ENCODE data around the gene KIAA1614. TPM values are rescaled to one million over a fixed set of nuclear protein-coding genes. Genes with fewer than 3 reads are reported as not detected.
A peak's percentile ranks its signal among the peaks of the same experiment; 100 is the strongest.

The KIAA1614 gene
- total and polyA plus RNA-seq, 10 of the 15 experiments (the other 5 are each of a cell fraction or from before 2014, with no cell fraction given): 0.03 to 1.0 (median 0.26) TPM; not detected in 1

GRCh38 chr1:180952657-180953013, 39.9 kb downstream of the KIAA1614 start (continued):
- no peak for TF ChIP-seq USF2 (IDR thresholded peaks at IDR 0.05; ENCODE audit: borderline replicate concordance, low read depth, low read length)

GRCh38 chr1:180953291-180954004, 40.8 kb downstream of the KIAA1614 start:
- ChIA-PET POLR2A (interaction anchor here (0.6 kb wide), 1 partner anchor 137 kb away, joined by 3 read pairs; no protein-coding TSS in a partner anchor), SMC1A (ENCODE audit: uncharacterized antibody, unreplicated experiment) (interaction anchor here (1.2 to 1.4 kb wide), 2 partner anchors 32 to 41 kb away, joined by 3 to 4 read pairs; partner anchors contain the start of gene KIAA1614), RAD21 (ENCODE audit: unreplicated experiment) (interaction anchor here (0.9 to 1.2 kb wide), 2 partner anchors 9 to 72 kb away, joined by 3 to 4 read pairs; no protein-coding TSS in a partner anchor), CTCF (interaction anchor here (1.2 kb wide), 2 partner anchors 33 to 72 kb away, joined by 3 to 4 read pairs; no protein-coding TSS in a partner anchor)
- Histone ChIP-seq H4K20me1 (ENCODE audit: control insufficient read depth, insufficient read depth) (no peaks in the 10 kb centered on the region), H3K27ac (ENCODE audit: control insufficient read depth, insufficient read depth) (peak overlapping the region; percentile 44), H3K4me3 (peak overlapping the region; percentile 64; the same call in 1 of the 2 replicates), H3K4me2 (ENCODE audit: control insufficient read depth, insufficient read depth) (peak overlapping the region; percentile 86), H3K9ac (ENCODE audit: control insufficient read depth, insufficient read depth, low read length) (peak overlapping the region; percentile 48), H3K27me3 (replicated peaks in 1 of 2; ENCODE audit: control insufficient read depth in 2 of 2, insufficient read depth in 2 of 2, low read length in 1 of 2) (no peaks in the 10 kb centered on the region), H3K36me3 (ENCODE audit: control insufficient read depth in 2 of 2, insufficient read depth in 2 of 2, low read length in 1 of 2) (peaks cover 5 to 6% of the 10 kb centered on the region in 2 experiments; a peak in 3 of 4 replicates), H3K4me1 (ENCODE audit: control insufficient read depth, insufficient read depth, low read length) (peaks cover 6% of the 10 kb centered on the region), H3K9me3 (replicated peaks; ENCODE audit: control insufficient read depth, insufficient read depth, low read length) (no peaks in the 10 kb centered on the region; the same call in 2 of the 3 replicates), H3K79me2 (ENCODE audit: control insufficient read depth, insufficient read depth, low read length) (no peaks in the 10 kb centered on the region), H2AFZ (ENCODE audit: control insufficient read depth, low read depth, low read length) (peak overlapping the region; percentile 71)
- in situ Hi-C loops (cut with MboI): no loop called here
- FAIRE-seq (no peak), ATAC-seq (peak; percentile 62), DNase-seq (ENCODE audit: low read depth, low spot score) (no peak)
- 8% methylated on average over 39 of the region's 41 CpGs for WGBS (ENCODE audit: insufficient coverage, insufficient replicate concordance, low lambda C conversion rate, missing lambda C conversion rate)
- no TSS peak for BruUV-seq (replicated peaks)
- intact Hi-C loops (cut with micrococcal nuclease; ENCODE audit: unreplicated experiment): no loop called here
- peak; percentile 14; the same call in 1 of the 2 replicates for TF ChIP-seq RUNX3 (IDR thresholded peaks at IDR 0.05; ENCODE audit: low read length)
- no peak for TF ChIP-seq BMI1 (IDR thresholded peaks at IDR 0.05; ENCODE audit: borderline replicate concordance)
- TF ChIP-seq, protein P1, sequence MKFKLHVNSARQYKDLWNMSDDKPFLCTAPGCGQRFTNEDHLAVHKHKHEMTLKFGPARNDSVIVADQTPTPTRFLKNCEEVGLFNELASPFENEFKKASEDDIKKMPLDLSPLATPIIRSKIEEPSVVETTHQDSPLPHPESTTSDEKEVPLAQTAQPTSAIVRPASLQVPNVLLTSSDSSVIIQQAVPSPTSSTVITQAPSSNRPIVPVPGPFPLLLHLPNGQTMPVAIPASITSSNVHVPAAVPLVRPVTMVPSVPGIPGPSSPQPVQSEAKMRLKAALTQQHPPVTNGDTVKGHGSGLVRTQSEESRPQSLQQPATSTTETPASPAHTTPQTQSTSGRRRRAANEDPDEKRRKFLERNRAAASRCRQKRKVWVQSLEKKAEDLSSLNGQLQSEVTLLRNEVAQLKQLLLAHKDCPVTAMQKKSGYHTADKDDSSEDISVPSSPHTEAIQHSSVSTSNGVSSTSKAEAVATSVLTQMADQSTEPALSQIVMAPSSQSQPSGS (IDR thresholded peaks at IDR 0.05; ENCODE audit: low read length): no peak
- TF ChIP-seq, protein P2, sequence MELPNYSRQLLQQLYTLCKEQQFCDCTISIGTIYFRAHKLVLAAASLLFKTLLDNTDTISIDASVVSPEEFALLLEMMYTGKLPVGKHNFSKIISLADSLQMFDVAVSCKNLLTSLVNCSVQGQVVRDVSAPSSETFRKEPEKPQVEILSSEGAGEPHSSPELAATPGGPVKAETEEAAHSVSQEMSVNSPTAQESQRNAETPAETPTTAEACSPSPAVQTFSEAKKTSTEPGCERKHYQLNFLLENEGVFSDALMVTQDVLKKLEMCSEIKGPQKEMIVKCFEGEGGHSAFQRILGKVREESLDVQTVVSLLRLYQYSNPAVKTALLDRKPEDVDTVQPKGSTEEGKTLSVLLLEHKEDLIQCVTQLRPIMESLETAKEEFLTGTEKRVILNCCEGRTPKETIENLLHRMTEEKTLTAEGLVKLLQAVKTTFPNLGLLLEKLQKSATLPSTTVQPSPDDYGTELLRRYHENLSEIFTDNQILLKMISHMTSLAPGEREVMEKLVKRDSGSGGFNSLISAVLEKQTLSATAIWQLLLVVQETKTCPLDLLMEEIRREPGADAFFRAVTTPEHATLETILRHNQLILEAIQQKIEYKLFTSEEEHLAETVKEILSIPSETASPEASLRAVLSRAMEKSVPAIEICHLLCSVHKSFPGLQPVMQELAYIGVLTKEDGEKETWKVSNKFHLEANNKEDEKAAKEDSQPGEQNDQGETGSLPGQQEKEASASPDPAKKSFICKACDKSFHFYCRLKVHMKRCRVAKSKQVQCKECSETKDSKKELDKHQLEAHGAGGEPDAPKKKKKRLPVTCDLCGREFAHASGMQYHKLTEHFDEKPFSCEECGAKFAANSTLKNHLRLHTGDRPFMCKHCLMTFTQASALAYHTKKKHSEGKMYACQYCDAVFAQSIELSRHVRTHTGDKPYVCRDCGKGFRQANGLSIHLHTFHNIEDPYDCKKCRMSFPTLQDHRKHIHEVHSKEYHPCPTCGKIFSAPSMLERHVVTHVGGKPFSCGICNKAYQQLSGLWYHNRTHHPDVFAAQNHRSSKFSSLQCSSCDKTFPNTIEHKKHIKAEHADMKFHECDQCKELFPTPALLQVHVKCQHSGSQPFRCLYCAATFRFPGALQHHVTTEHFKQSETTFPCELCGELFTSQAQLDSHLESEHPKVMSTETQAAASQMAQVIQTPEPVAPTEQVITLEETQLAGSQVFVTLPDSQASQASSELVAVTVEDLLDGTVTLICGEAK (IDR thresholded peaks at IDR 0.05; ENCODE audit: borderline replicate concordance): no peak
- TF ChIP-seq TCF3 (IDR thresholded peaks at IDR 0.05; ENCODE audit: borderline replicate concordance, insufficient read depth, low read depth, low read length): no peak
- no peak for TF ChIP-seq SUZ12 (IDR thresholded peaks at IDR 0.05; ENCODE audit: unreplicated experiment)
- TF ChIP-seq POLR2A (IDR thresholded peaks at IDR 0.05; ENCODE audit: low read depth, low read length): 0 out of 2 replicates have a peak, but pooled peaks have one; percentile 9
- TF ChIP-seq ZNF274 (IDR thresholded peaks at IDR 0.05; ENCODE audit: insufficient read depth, insufficient read length): no peak
- no peak for TF ChIP-seq MEF2B (IDR thresholded peaks at IDR 0.05; ENCODE audit: partially characterized antibody, poor library complexity, severe bottlenecking)
- no peak for TF ChIP-seq HDGF (IDR thresholded peaks at IDR 0.05)
- no peak for TF ChIP-seq ZZZ3 (IDR thresholded peaks at IDR 0.05; ENCODE audit: control insufficient read depth, insufficient read length, low read depth)
- no peak for TF ChIP-seq PAX8 (IDR thresholded peaks at IDR 0.05)
- no peak for TF ChIP-seq TARDBP (IDR thresholded peaks at IDR 0.05; ENCODE audit: borderline replicate concordance)

All from GM12878 (cell line).